Endodermal cell (in vitro differentiated cells): ENCODE data around the gene CHI3L1. TPM values are rescaled to one million over a fixed set of nuclear protein-coding genes. Genes with fewer than 3 reads are reported as not detected.

Source experiments
- DNase-seq: peaks from one replicate; pipeline ENCODE4 v3.0.0-alpha.2; 2017
- H3K27ac ChIP-seq: 2 replicates; pipeline ENCODE4 v1.5.1; 2013; ENCODE audit warnings: mild to moderate bottlenecking, low read depth, low read length, moderate library complexity
- H3K27me3 ChIP-seq: 2 replicates; pipeline ENCODE4 v1.6.1; 2013; ENCODE audit warnings: mild to moderate bottlenecking, low read length, moderate library complexity; ENCODE audit not compliant: insufficient read depth, control insufficient read depth, poor library complexity, severe bottlenecking
- H3K36me3 ChIP-seq: 2 replicates; pipeline ENCODE4 v1.7.0; 2013; ENCODE audit warnings: mild to moderate bottlenecking, low read length, moderate library complexity; ENCODE audit not compliant: control insufficient read depth, insufficient read depth
- H3K4me1 ChIP-seq: one replicate; pipeline ENCODE4 v1.7.0; 2013; ENCODE audit warnings: low read length; ENCODE audit not compliant: control insufficient read depth, insufficient read depth
- H3K4me3 ChIP-seq: 2 replicates; pipeline ENCODE4 v1.5.1; 2013; ENCODE audit warnings: mild to moderate bottlenecking, low read length, moderate library complexity
- H3K9ac ChIP-seq: 2 replicates; pipeline ENCODE4 v1.6.1; 2013; ENCODE audit warnings: mild to moderate bottlenecking, low read length, moderate library complexity; ENCODE audit not compliant: poor library complexity, severe bottlenecking; ENCODE audit errors: extremely low read depth
- H3K9me3 ChIP-seq: 2 replicates; pipeline ENCODE4 v1.6.1; 2013; ENCODE audit warnings: mild to moderate bottlenecking, low read length, moderate library complexity; ENCODE audit not compliant: control insufficient read depth
- H3K27ac Mint-ChIP-seq: 2 replicates; pipeline ENCODE4 v1.8.0; 2020; ENCODE audit warnings: mixed read lengths
- H3K27me3 Mint-ChIP-seq: 2 replicates; pipeline ENCODE4 v1.8.0; 2021; ENCODE audit warnings: mild to moderate bottlenecking, mixed read lengths; ENCODE audit not compliant: insufficient read depth
- H3K36me3 Mint-ChIP-seq: 2 replicates; pipeline ENCODE4 v1.8.0; 2020; ENCODE audit warnings: low read depth, mixed read lengths
- H3K4me1 Mint-ChIP-seq: 2 replicates; pipeline ENCODE4 v1.8.0; 2020; ENCODE audit warnings: mixed read lengths
- H3K4me3 Mint-ChIP-seq: 2 replicates; pipeline ENCODE4 v1.8.0; 2020; ENCODE audit warnings: mild to moderate bottlenecking, moderate library complexity, mixed read lengths
- H3K9me3 Mint-ChIP-seq: 2 replicates; pipeline ENCODE4 v1.8.0; 2020; ENCODE audit warnings: mild to moderate bottlenecking, mixed read lengths
- WGBS, 2 experiments: methylation state at CpG; one replicate each; pipeline versions ENCODE4 v1.1.5 to v1.1.7; 2013; ENCODE audit warnings: missing lambda C conversion rate in 2 of 2, mixed read lengths in 1 of 2; ENCODE audit not compliant: insufficient coverage in 1 of 2, insufficient read length in 1 of 2; 5-methylcytosine and 5-hydroxymethylcytosine counted together
- total RNA-seq, 2 donors: library from RNA; stranded (reverse); fragmentation: NEBNext Ultra II Directional in 1 of 2; extraction: Animal tissue kit (Norgen Biotek cat#: 25700) in 1 of 2; gene quantifications; 2 replicates in 1 of 2; 3 replicates in 1 of 2; pipeline ENCODE4 v1.2.1, GENCODE V29; 2021
- TF ChIP-seq, protein P1 (sequence below): fragments of 200-600 bp; sonication (generic); conservative IDR thresholded peaks from 2 replicates; pipeline ENCODE4 v1.5.0; 2021; ENCODE audit warnings: antibody characterized with exemption, mild to moderate bottlenecking

Gene CHI3L1
- total RNA-seq, 2 donors from 2014 or later = 0.18 to 1.1 TPM

DNA sequence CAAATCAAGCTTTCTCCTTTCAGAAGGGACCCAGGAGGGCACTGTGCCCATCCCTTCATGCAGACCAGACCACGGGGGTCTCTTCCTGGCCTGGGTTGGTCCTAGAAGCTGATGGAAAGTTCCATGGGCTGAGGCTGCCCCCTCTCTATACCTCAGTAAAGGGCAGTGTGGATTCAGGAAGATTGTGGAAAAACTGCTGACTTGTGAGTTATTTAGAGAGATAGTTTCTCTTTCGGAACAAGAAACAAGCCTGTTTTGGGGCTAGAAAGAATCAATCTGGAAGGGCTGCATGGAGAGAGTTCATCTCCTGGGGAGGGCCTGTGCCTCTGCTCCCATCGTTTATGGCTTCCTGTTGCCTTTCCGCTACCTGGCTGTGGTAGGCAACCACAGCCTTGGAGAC, 42.2 kb upstream of the CHI3L1 start:
- WGBS, 2 experiments = 84 to 90% methylated on average over 2 to 4 of the region's 4 CpGs
- no peak overlapping the region for H3K4me3 ChIP-seq
- H3K27me3 Mint-ChIP-seq = peaks cover 45% of the 10 kb centered on the region

DNA sequence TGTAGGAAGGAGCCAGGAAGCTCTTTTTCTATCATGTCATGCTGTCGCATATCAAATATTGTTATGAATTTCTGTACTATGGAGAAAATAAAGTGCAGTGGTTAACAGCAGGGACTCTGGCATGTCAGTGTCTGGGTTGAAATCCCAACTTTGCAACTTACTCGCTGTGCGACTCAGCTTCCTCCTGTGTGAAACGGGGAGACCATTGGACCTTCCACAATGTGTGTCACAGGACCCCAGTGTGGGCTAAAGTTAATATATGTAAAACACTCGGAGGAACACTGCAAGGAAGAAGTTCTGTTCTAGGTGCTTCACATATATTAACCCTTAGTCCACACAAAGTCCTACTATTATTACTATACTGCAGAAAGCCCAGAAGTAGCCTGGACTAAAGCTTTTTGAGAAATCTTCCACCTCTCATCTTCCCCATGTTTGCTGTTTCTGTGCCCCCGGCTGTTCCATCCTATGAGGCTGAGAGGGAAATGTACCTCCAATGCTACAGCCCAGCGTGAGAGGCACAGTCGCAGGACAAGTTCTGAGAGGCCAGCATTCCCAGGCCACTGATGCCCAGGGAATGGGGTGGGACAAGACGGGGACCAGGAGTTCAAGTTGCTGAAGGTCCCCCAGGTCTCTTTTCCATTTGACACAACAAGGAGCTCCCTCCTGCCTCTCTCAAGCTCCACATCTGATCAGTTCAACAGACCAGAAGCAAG, 41.0 kb upstream of the CHI3L1 start:
- Mint-ChIP-seq H3K27ac (no peak overlapping the region), H3K4me3 (no peak overlapping the region), H3K9me3 (peaks cover 2% of the 10 kb centered on the region), H3K27me3 (peaks cover 38% of the 10 kb centered on the region), H3K36me3 (no peaks in the 10 kb centered on the region), H3K4me1 (no peaks in the 10 kb centered on the region)
- no peak overlapping the region for H3K4me3 ChIP-seq
- no peaks in the 10 kb centered on the region for H3K9me3 ChIP-seq
- TF ChIP-seq, protein P1, sequence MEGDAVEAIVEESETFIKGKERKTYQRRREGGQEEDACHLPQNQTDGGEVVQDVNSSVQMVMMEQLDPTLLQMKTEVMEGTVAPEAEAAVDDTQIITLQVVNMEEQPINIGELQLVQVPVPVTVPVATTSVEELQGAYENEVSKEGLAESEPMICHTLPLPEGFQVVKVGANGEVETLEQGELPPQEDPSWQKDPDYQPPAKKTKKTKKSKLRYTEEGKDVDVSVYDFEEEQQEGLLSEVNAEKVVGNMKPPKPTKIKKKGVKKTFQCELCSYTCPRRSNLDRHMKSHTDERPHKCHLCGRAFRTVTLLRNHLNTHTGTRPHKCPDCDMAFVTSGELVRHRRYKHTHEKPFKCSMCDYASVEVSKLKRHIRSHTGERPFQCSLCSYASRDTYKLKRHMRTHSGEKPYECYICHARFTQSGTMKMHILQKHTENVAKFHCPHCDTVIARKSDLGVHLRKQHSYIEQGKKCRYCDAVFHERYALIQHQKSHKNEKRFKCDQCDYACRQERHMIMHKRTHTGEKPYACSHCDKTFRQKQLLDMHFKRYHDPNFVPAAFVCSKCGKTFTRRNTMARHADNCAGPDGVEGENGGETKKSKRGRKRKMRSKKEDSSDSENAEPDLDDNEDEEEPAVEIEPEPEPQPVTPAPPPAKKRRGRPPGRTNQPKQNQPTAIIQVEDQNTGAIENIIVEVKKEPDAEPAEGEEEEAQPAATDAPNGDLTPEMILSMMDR = no peak
- DNase-seq = no peak
- 94% methylated on average over 8 to 9 of the region's 9 CpGs for WGBS, 2 experiments
- no peak overlapping the region for H3K27ac ChIP-seq
- H3K27me3 ChIP-seq = peaks cover 29% of the 10 kb centered on the region
- H3K4me1 ChIP-seq = no peaks in the 10 kb centered on the region
- H3K36me3 ChIP-seq = no peaks in the 10 kb centered on the region
- no peak overlapping the region for H3K9ac ChIP-seq

More for the DNA sequence above, 42.2 kb upstream of the CHI3L1 start:
- TF ChIP-seq, protein P1 = no peak
- Histone ChIP-seq H3K27me3 (peaks cover 33% of the 10 kb centered on the region), H3K9me3 (peaks cover 7% of the 10 kb centered on the region), H3K27ac (no peak overlapping the region), H3K4me1 (no peaks in the 10 kb centered on the region), H3K36me3 (no peaks in the 10 kb centered on the region), H3K9ac (no peak overlapping the region)
- H3K36me3 Mint-ChIP-seq = no peaks in the 10 kb centered on the region
- no peaks in the 10 kb centered on the region for H3K4me1 Mint-ChIP-seq
- peaks cover 7% of the 10 kb centered on the region for H3K9me3 Mint-ChIP-seq
- H3K4me3 Mint-ChIP-seq = no peak overlapping the region
- DNase-seq = no peak
- no peak overlapping the region for H3K27ac Mint-ChIP-seq

DNA sequence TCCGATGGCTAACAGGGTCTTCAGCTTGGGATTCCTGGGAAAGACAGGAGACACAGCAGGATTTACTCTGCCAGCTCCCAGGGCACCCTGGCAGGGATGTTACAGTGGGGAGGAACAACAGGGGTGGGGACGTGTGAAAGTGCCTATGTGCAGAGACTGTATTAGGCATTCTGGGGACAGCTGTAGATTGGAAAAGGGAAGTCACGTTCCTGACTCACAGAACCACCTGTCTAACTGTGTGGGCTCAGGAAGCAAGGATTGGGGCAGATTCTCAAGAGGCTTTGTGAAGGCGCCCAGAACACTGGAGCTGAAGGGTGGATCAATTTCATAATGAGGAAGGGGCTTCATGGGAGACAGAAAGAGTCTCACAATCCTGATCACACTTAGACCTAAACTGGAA, 38.6 kb upstream of the CHI3L1 start:
- 81 to 92% methylated on average over 2 to 4 of the region's 4 CpGs for WGBS, 2 experiments
- H3K4me1 Mint-ChIP-seq = no peaks in the 10 kb centered on the region

More for the DNA sequence above, 38.6 kb upstream of the CHI3L1 start:
- Mint-ChIP-seq H3K36me3 (no peaks in the 10 kb centered on the region), H3K4me3 (no peak overlapping the region), H3K27ac (no peak overlapping the region), H3K27me3 (peaks cover 29% of the 10 kb centered on the region), H3K9me3 (no peaks in the 10 kb centered on the region)
- H3K36me3 ChIP-seq = no peaks in the 10 kb centered on the region
- DNase-seq = no peak
- H3K9ac ChIP-seq = no peak overlapping the region
- TF ChIP-seq, protein P1 = no peak
- H3K4me3 ChIP-seq = no peak overlapping the region
- H3K4me1 ChIP-seq = no peaks in the 10 kb centered on the region
- no peaks in the 10 kb centered on the region for H3K9me3 ChIP-seq
- no peak overlapping the region for H3K27ac ChIP-seq
- H3K27me3 ChIP-seq = peaks cover 23% of the 10 kb centered on the region
